Breast epithelium (tissue), 4 donors: ENCODE measurements around the gene ATP8B3. TPM values are rescaled to one million over a fixed set of nuclear protein-coding genes. Genes with fewer than 3 reads are reported as not detected.

Experiments
- DNase-seq, 2 donors: peaks; one replicate each; pipeline ENCODE4 v3.0.0-alpha.2; 2019; ENCODE audit warnings: low spot score in 2 of 2
- H3K27ac ChIP-seq, 2 donors: fragments of 200-600 bp; sonication (generic) in 1 of 2; one replicate each; pipeline ENCODE4 v1.5.1; 2016 to 2019; ENCODE audit warnings: mild to moderate bottlenecking in 1 of 2
- H3K27me3 ChIP-seq, 2 donors: fragments of 200-600 bp; sonication (generic) in 1 of 2; one replicate each; pipeline versions ENCODE4 v1.5.1 to v1.6.0; 2017 to 2019; ENCODE audit warnings: control low read depth in 1 of 2, mild to moderate bottlenecking in 1 of 2
- H3K36me3 ChIP-seq: fragments of 200-600 bp; one replicate; pipeline ENCODE4 v1.5.1; 2019
- H3K4me1 ChIP-seq, 2 donors: fragments of 200-600 bp; sonication (generic); one replicate each; pipeline ENCODE4 v1.5.1; 2016 to 2019; ENCODE audit warnings: control low read depth in 1 of 2
- H3K4me3 ChIP-seq, 3 donors: fragments of 200-600 bp; sonication (generic); 1 replicate in 2 of 3; 2 replicates in 1 of 3; pipeline ENCODE4 v1.5.1; 2016 to 2019; ENCODE audit warnings: mild to moderate bottlenecking in 3 of 3, moderate library complexity in 2 of 3
- H3K9me3 ChIP-seq, 2 donors: fragments of 200-600 bp; sonication (generic) in 1 of 2; one replicate each; pipeline ENCODE4 v1.5.1; 2016 to 2019; ENCODE audit warnings: control low read depth in 1 of 2
- POLR2A ChIP-seq: fragments of 450-650 bp; IDR thresholded peaks from one replicate; pipeline ENCODE4 v1.6.1; 2016; ENCODE audit warnings: antibody characterized with exemption, mild to moderate bottlenecking, moderate library complexity
- POLR2AphosphoS5 ChIP-seq, 3 donors: sonication (generic); formaldehyde crosslinking; IDR thresholded peaks; one replicate each; pipeline ENCODE4 v1.6.1; 2017; ENCODE audit warnings: antibody characterized with exemption in 3 of 3
- intact Hi-C: fragments of 100-400 bp; cut with DNase I; formaldehyde crosslinking; loops from one replicate; pipeline ENCODE4 v1.15.1; 2023; ENCODE audit warnings: low total_unique reads
- total RNA-seq, 3 donors: library from RNA; depleted of rRNA; stranded (reverse); fragments of >200 nt; gene quantifications; one replicate each; pipeline ENCODE4 v1.1.0, GENCODE V29; 2016
- TF ChIP-seq, protein P1 (sequence below), 3 donors: fragments of 450-650 bp; IDR thresholded peaks; one replicate each; pipeline ENCODE4 v1.5.1; 2016 to 2017; ENCODE audit warnings: antibody characterized with exemption in 3 of 3, mild to moderate bottlenecking in 3 of 3, moderate library complexity in 3 of 3

The ATP8B3 gene
- total RNA-seq, 3 donors from 2014 or later = 0.66 to 1.4 (median 1.0) TPM

- Histone ChIP-seq H3K4me1 (peaks cover 6 to 8% of the 10 kb centered on the region in 2 donors), H3K27me3 (peaks cover 29 to 86% of the 10 kb centered on the region in 2 donors), H3K4me3 (no peak overlapping the region), H3K27ac (no peak overlapping the region), H3K9me3 (peaks cover 0 to 6% of the 10 kb centered on the region in 2 donors), H3K36me3 (no peaks in the 10 kb centered on the region)
- DNase-seq = no peak
- intact Hi-C loops = no loop called here
- no peak for TF ChIP-seq POLR2A
- TF ChIP-seq, protein P1, sequence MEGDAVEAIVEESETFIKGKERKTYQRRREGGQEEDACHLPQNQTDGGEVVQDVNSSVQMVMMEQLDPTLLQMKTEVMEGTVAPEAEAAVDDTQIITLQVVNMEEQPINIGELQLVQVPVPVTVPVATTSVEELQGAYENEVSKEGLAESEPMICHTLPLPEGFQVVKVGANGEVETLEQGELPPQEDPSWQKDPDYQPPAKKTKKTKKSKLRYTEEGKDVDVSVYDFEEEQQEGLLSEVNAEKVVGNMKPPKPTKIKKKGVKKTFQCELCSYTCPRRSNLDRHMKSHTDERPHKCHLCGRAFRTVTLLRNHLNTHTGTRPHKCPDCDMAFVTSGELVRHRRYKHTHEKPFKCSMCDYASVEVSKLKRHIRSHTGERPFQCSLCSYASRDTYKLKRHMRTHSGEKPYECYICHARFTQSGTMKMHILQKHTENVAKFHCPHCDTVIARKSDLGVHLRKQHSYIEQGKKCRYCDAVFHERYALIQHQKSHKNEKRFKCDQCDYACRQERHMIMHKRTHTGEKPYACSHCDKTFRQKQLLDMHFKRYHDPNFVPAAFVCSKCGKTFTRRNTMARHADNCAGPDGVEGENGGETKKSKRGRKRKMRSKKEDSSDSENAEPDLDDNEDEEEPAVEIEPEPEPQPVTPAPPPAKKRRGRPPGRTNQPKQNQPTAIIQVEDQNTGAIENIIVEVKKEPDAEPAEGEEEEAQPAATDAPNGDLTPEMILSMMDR (IDR thresholded peaks at IDR 0.05) = no peak
- no peak for TF ChIP-seq POLR2AphosphoS5 (IDR thresholded peaks at IDR 0.05)
Measured at GRCh38 chr19:1744822-1745563, 67.1 kb downstream of the ATP8B3 start.

- TF ChIP-seq POLR2AphosphoS5 (IDR thresholded peaks at IDR 0.05) (no peak), POLR2A (no peak)
- TF ChIP-seq, protein P1 (IDR thresholded peaks at IDR 0.05) = no peak
- Histone ChIP-seq H3K4me1 (peaks cover 0 to 6% of the 10 kb centered on the region in 2 donors), H3K9me3 (peaks cover 0 to 7% of the 10 kb centered on the region in 2 donors), H3K36me3 (no peaks in the 10 kb centered on the region), H3K27ac (no peak overlapping the region), H3K27me3 (peaks cover 21 to 78% of the 10 kb centered on the region in 2 donors), H3K4me3 (no peak overlapping the region)
- intact Hi-C loops = no loop called here
- DNase-seq = no peak
Measured at GRCh38 chr19:1744133-1744665, 67.9 kb downstream of the ATP8B3 start.

DNA sequence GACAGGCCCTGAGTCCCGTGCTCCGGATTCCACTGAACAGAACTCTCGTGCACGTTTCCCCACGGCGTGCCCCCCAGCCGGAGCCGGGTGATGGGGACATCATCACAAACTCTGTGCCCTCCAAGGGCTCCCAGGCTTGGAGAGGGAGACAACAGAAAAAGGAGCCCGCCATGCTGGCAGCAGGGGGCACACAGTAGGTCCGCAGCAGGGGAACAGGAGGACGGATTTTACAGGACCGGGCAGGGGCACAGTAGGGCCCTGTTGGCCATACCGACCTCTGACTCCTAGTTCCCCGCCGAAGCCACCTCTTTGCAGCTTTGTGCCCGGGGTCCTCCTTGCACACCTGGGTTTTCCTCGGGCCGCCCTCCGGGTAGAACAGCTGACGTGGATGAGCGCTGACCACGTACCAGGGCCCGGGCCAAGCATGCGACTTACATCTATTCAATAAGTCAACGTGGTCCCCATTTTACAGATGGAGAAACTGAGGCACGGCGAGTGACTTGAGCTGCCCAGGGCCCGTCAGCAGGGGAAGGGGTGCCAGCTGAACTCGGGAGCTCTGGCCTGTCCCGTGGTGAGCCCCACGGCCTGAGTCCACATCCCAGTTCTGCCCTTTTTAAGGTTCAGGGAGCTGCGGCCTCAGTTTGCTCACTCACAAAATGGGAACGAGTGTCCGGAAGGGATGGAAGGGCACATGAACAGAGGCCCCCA, 68.9 kb downstream of the ATP8B3 start:
- Histone ChIP-seq H3K9me3 (peaks cover 0 to 7% of the 10 kb centered on the region in 2 donors), H3K27ac (no peak overlapping the region), H3K4me1 (no peaks in the 10 kb centered on the region), H3K4me3 (no peak overlapping the region), H3K36me3 (no peaks in the 10 kb centered on the region), H3K27me3 (peaks cover 11 to 78% of the 10 kb centered on the region in 2 donors)
- intact Hi-C loops = no loop called here
- DNase-seq = no peak
- TF ChIP-seq, protein P1 (IDR thresholded peaks at IDR 0.05) = no peak
- TF ChIP-seq POLR2A = no peak
- no peak for TF ChIP-seq POLR2AphosphoS5 (IDR thresholded peaks at IDR 0.05)

GRCh38 chr19:1739960-1740629, 72.0 kb downstream of the ATP8B3 start:
- H3K4me3 ChIP-seq = no peak overlapping the region
- intact Hi-C loops = no loop called here

More at GRCh38 chr19:1739960-1740629, 72.0 kb downstream of the ATP8B3 start:
- no peak for TF ChIP-seq POLR2AphosphoS5 (IDR thresholded peaks at IDR 0.05)
- TF ChIP-seq, protein P1 (IDR thresholded peaks at IDR 0.05) = no peak
- Histone ChIP-seq H3K27me3 (peaks cover 9 to 80% of the 10 kb centered on the region in 2 donors), H3K27ac (no peak overlapping the region), H3K9me3 (peaks cover 0 to 7% of the 10 kb centered on the region in 2 donors), H3K4me1 (no peaks in the 10 kb centered on the region), H3K36me3 (no peaks in the 10 kb centered on the region)
- DNase-seq = no peak
